ENCODE results near the gene SH2D3C.

DNA sequence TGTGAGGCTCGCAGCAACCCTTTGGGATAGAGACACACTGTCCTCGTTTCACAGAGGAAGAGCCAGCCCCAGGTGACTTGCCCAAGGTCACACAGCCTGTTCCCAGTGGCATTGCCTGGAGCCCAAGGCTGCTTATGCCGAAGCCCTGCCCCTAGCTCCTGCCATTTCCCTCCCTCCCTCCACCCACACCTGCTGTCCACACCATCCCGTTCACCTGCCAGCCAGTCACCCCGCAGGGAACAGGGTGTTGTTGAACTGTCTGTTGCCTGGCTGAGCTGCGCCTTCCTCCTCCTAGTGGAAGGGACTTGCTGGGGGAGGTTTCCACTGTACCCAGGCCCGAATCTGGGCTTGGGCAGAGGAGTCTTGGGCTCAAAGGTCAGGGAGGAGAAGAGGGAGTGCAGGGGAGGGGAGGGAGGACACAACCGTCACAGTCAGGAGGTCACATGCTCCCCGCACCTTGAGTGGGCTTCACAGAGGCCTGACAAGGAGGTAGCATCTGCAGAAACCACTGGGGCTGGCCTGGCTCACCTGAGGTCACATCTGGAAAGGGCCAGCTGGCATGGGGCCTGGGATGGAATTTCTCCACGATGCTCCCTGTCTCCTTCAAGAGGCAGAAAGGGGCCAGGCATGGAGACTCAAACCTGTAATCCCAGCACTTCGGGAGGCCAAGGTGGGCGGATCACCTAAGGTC is 56.3 kb downstream of the SH2D3C start:
- TF ChIP-seq, protein P1, sequence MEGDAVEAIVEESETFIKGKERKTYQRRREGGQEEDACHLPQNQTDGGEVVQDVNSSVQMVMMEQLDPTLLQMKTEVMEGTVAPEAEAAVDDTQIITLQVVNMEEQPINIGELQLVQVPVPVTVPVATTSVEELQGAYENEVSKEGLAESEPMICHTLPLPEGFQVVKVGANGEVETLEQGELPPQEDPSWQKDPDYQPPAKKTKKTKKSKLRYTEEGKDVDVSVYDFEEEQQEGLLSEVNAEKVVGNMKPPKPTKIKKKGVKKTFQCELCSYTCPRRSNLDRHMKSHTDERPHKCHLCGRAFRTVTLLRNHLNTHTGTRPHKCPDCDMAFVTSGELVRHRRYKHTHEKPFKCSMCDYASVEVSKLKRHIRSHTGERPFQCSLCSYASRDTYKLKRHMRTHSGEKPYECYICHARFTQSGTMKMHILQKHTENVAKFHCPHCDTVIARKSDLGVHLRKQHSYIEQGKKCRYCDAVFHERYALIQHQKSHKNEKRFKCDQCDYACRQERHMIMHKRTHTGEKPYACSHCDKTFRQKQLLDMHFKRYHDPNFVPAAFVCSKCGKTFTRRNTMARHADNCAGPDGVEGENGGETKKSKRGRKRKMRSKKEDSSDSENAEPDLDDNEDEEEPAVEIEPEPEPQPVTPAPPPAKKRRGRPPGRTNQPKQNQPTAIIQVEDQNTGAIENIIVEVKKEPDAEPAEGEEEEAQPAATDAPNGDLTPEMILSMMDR (conservative IDR thresholded peaks at IDR 0.05 in 1 of 2, IDR thresholded peaks at IDR 0.05 in 1 of 2; ENCODE audit: extremely low read depth in 1 of 2, insufficient read depth in 1 of 2, low read depth in 1 of 2, low read length in 2 of 2), result no peak
- no peak for TF ChIP-seq EZH2 (IDR thresholded peaks at IDR 0.05; ENCODE audit: borderline replicate concordance, low read length)

All from mammary epithelial cell (primary cell).